ENCODE measurements around the gene RPS6KB2.
A peak's percentile ranks its signal among the peaks of the same experiment; 100 is the strongest.

RPS6KB2 gene

DNA sequence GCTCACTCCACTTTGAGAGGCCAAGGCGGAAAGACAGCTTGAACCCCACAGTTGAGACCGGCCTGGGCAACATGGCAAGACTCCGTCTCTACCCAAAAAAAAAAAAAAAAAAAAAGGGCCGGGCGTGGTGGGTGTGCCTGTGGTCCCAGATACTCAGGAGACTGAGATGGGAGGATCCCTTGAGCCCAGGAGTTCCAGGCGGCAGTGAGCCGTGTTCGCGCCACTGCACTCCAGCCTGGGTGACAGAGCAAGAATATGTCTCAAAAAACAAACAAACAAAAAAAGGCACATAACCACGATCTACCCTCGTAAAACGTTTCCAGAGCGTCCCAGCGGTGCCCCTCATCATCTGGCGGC lies 37.4 kb upstream of the RPS6KB2 start:
- TF ChIP-seq, protein P1, sequence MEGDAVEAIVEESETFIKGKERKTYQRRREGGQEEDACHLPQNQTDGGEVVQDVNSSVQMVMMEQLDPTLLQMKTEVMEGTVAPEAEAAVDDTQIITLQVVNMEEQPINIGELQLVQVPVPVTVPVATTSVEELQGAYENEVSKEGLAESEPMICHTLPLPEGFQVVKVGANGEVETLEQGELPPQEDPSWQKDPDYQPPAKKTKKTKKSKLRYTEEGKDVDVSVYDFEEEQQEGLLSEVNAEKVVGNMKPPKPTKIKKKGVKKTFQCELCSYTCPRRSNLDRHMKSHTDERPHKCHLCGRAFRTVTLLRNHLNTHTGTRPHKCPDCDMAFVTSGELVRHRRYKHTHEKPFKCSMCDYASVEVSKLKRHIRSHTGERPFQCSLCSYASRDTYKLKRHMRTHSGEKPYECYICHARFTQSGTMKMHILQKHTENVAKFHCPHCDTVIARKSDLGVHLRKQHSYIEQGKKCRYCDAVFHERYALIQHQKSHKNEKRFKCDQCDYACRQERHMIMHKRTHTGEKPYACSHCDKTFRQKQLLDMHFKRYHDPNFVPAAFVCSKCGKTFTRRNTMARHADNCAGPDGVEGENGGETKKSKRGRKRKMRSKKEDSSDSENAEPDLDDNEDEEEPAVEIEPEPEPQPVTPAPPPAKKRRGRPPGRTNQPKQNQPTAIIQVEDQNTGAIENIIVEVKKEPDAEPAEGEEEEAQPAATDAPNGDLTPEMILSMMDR (IDR thresholded peaks at IDR 0.05; ENCODE audit: low read depth, low read length), result no peak
- Histone ChIP-seq H3K27ac (peak overlapping the region; percentile 96), H3K27me3 (ENCODE audit: insufficient read depth, low read depth, severe bottlenecking) (no peaks in the 10 kb centered on the region), H3K36me3 (peaks cover 32% of the 10 kb centered on the region), H3K9me3 (ENCODE audit: severe bottlenecking) (no peaks in the 10 kb centered on the region), H3K4me3 (ENCODE audit: low read depth, low read length) (peak overlapping the region; percentile 85)
- no peak for DNase-seq

DNA sequence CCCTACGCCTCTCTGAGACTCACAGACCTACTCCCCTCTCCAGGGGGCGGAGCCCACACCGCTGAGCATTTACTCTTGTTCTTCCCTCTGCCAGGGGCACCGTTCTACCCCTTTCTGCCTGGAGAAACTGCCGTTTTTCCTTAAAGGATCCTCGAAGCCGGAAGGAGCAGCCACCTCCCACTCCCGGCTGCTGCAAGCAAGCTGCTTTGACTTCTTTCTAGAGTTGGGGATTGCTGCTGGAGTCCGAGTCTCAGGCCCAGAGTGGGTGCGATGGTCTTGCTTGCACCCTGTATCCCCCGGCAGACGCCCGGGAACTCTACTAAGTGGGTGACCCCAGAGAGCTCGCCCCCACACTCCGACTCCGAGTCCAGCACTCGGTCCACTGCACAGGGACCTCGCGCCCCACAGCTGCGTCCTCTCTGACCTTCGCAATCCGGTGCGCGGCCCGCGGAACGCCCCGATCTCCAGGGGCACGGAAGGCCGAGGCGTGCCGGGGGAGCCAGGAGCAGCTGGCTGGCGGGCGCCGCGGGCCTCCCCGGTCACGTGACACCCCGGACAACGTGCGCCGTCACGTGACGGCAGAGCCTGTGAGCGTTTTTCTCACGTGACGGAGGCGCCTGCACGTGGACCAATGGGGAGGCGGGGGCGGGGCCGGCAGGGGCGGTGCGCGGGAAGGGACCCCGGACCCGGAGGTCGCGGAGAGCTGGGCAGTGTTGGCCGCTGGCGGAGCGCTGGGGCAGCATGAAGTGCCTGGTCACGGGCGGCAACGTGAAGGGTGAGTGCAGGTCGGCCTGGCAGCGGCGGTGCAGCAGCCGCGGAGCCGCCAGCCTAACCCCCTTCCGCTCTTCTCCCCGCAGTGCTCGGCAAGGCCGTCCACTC lies 36.8 kb upstream of the RPS6KB2 start, which contains the start of gene RAD9A:
Gene RAD9A, plus strand, starts transcription at position 683 of the 879 bp plus-strand sequence. Its CDS starts 59 bp downstream, at position 742.
- H3K9me3 ChIP-seq (ENCODE audit: severe bottlenecking), result no peaks in the 10 kb centered on the region
- H3K4me3 ChIP-seq (ENCODE audit: low read depth, low read length), result peak within 1 kb of the TSS; percentile 85
- H3K27ac ChIP-seq, result peak within 1 kb of the TSS; percentile 96
- peaks cover 38% of the 10 kb centered on the region for H3K36me3 ChIP-seq
- TF ChIP-seq, protein P1 (IDR thresholded peaks at IDR 0.05; ENCODE audit: low read depth, low read length), result no peak
- DNase-seq, result peak; percentile 96
- no peaks in the 10 kb centered on the region for H3K27me3 ChIP-seq (ENCODE audit: insufficient read depth, low read depth, severe bottlenecking)

DNA sequence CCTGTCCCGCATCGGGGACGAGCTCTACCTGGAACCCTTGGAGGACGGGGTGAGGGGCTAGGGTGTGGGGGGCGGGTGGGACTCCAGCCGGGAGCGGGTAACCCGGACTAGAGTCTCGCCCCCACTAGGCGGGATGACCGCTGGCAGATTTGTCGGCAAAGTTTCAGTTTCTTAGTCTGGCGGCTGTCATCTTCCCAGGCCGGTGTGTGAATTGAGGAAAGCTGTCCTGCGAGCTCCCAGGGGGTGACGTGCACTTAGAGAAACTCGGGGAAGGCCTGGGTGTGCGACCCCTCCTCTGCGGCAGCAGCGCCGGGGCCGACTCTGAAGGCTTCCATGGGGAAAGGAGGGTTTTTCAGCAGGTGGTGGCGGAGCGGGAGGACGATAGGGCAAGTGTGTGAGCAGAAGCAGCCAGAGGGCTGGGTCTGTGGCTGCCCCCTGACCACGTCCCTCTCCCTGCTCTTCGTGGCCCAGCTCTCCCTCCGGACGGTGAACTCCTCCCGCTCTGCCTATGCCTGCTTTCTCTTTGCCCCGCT lies 36.0 kb upstream of the RPS6KB2 start:
- Histone ChIP-seq H3K36me3 (peaks cover 45% of the 10 kb centered on the region), H3K4me3 (ENCODE audit: low read depth, low read length) (peak overlapping the region; percentile 85), H3K27ac (peak overlapping the region; percentile 96), H3K9me3 (ENCODE audit: severe bottlenecking) (no peaks in the 10 kb centered on the region), H3K27me3 (ENCODE audit: insufficient read depth, low read depth, severe bottlenecking) (no peaks in the 10 kb centered on the region)
- no peak for DNase-seq
- TF ChIP-seq, protein P1 (IDR thresholded peaks at IDR 0.05; ENCODE audit: low read depth, low read length), result no peak

DNA sequence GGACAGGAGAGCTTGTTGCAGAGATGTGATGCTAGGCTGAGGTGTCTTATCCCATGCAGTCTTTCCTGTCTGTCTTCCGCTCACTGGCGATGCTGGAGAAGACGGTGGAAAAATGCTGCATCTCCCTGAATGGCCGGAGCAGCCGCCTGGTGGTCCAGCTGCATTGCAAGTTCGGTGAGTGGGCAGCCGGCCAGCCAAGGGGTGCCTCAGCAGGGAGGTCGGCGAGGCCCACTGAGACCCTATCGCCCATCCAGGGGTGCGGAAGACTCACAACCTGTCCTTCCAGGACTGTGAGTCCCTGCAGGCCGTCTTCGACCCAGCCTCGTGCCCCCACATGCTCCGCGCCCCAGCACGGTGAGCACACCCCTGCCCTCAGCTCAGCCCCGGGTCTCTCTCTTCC lies 34.9 kb upstream of the RPS6KB2 start:
- H3K36me3 ChIP-seq, result peaks cover 57% of the 10 kb centered on the region
- no peak overlapping the region for H3K27ac ChIP-seq
- TF ChIP-seq, protein P1 (IDR thresholded peaks at IDR 0.05; ENCODE audit: low read depth, low read length), result no peak
- no peaks in the 10 kb centered on the region for H3K27me3 ChIP-seq (ENCODE audit: insufficient read depth, low read depth, severe bottlenecking)
- no peak overlapping the region for H3K4me3 ChIP-seq (ENCODE audit: low read depth, low read length)
- no peaks in the 10 kb centered on the region for H3K9me3 ChIP-seq (ENCODE audit: severe bottlenecking)
- no peak for DNase-seq

DNA sequence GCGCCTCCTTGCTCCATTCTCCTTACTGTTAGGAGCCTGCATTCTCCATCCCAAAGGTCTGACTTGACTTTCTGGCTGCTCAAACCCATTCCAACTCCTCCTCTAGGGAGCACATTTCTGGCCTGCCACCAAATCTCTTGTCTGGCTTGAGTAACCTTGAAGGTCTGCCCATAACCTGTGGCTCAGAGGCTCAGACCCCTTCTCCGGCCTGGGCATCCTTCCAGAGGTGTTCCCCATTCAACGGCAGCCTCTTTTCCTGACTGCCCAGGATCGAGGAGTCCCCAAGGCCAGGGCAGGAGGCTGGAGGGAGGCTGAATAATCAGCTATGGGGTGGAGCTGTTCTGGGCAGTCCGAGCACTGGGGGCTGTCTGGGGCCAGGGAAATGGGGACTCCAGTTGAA lies 34.3 kb upstream of the RPS6KB2 start:
- TF ChIP-seq, protein P1 (IDR thresholded peaks at IDR 0.05; ENCODE audit: low read depth, low read length), result no peak
- H3K27ac ChIP-seq, result no peak overlapping the region
- DNase-seq, result no peak

More for the DNA sequence above, 34.3 kb upstream of the RPS6KB2 start:
- Histone ChIP-seq H3K9me3 (ENCODE audit: severe bottlenecking) (no peaks in the 10 kb centered on the region), H3K36me3 (peaks cover 62% of the 10 kb centered on the region), H3K4me3 (ENCODE audit: low read depth, low read length) (no peak overlapping the region), H3K27me3 (ENCODE audit: insufficient read depth, low read depth, severe bottlenecking) (no peaks in the 10 kb centered on the region)

Data from WERI-Rb-1 (cell line).